ENCODE data around the gene OR1N2.
"Not testable (repeated sequence)": the region's sequence is repeated elsewhere in the genome, so short reads cannot be mapped to it uniquely, and the experiment has no call there.

The OR1N2 gene, protein sequence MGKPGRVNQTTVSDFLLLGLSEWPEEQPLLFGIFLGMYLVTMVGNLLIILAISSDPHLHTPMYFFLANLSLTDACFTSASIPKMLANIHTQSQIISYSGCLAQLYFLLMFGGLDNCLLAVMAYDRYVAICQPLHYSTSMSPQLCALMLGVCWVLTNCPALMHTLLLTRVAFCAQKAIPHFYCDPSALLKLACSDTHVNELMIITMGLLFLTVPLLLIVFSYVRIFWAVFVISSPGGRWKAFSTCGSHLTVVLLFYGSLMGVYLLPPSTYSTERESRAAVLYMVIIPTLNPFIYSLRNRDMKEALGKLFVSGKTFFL

DNA sequence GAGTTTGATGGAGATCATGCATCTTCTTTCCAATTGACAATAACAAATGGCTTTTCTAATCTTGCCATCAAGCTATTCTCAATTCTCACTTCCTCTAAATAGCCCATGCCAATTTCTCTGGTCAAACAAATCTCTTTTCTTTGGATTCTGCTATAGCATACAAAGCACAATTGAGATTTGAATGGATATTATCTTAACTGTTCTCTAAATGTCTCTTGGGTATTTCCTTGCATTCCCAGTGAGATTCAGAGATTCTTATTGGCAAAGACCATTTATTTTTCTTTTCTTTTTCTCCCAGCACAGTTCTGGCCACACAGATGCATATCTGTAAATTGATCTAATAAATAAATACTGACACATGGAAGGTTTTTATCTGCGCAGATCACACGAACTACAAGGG is at the start of gene OR1N2:
Gene OR1N2, plus strand, starts transcription at position 301 of the 400 bp plus-strand sequence. CDS start 100 bp downstream, outside the sequence.
- no peak for DNase-seq (ENCODE audit: low read depth)

DNA sequence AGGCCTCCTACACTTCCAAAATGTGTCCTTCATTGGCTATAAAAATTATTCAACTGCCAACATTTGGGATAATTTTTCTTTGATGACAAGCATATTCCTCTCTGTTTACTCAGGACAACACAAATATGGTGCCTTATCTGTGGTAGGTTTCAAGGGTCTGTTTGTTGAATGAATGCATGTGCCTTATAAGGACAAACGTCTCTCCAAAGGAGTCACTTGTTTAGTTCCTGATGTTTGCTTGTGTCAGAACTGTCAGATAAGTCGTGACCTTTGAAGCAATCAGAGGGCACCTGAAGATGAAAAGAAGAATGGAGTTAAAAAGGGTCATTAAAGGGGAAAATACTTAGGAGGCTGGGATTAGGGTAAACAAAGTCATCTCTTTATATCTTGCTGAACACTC is 45.9 kb upstream of the OR1N2 start:
- DNase-seq (ENCODE audit: low read depth) = no peak

DNA sequence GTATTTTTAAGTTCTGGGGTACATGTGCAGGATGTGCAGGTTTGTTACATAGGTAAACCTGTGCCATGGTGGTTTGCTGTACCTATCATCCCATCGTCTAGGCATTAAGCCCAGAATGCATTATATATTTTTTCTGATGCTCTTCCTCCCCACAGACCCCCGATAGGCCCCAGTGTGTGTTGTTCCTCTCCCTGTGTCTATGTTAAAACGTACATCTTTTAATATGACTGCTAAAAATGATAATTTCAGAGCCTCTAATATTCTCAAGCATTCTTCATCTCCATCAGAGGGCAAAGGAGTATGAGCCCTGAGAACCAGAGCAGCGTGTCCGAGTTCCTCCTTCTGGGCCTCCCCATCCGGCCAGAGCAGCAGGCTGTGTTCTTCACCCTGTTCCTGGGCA is 42.4 kb upstream of the OR1N2 start, which contains the start of gene OR1J2:
Gene OR1J2, plus strand, starts transcription at position 301 of the 400 bp plus-strand sequence. Its CDS starts 0 bp downstream, at position 301.
- DNase-seq (ENCODE audit: low read depth) = no peak

DNA sequence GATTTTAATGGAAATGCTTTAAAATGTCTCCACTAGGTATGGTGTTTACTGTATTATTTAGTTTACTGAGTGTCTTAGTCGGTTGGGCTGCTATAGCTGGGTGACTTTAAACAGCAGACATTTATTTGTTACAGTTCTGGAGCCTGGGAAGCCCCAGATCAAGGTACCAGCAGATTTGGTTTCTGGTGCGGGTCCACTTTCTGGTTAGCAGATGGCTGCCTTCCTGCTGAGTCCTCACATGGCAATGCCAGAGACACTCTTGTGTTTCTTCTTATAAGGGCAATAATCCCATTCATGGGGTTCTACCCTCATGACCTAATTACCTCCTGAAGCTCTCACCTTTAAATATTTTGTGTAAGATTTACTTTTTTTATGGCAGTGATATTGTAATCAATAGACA is 34.7 kb upstream of the OR1N2 start:
- no peak for DNase-seq (ENCODE audit: low read depth)

DNA sequence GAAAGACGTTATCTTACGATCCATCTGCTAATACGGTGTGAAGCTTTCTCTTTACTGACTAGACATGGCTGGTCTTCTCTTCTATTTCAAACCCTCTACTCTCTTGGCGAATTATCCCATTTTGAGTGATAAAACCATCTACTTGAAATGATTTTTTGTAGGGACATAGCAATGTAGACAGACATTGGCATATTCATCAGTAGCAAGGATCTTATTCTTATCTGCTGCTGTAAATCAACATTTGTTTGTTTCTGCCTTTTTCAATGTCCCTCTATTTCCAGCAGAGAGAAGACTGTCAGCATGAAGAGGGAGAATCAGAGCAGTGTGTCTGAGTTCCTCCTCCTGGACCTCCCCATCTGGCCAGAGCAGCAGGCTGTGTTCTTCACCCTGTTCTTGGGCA is 34.1 kb upstream of the OR1N2 start, which contains the start of gene OR1J4:
Gene OR1J4, plus strand, starts transcription at position 301 of the 400 bp plus-strand sequence. Its CDS starts 0 bp downstream, at position 301.
- DNase-seq (ENCODE audit: low read depth) = no peak

DNA sequence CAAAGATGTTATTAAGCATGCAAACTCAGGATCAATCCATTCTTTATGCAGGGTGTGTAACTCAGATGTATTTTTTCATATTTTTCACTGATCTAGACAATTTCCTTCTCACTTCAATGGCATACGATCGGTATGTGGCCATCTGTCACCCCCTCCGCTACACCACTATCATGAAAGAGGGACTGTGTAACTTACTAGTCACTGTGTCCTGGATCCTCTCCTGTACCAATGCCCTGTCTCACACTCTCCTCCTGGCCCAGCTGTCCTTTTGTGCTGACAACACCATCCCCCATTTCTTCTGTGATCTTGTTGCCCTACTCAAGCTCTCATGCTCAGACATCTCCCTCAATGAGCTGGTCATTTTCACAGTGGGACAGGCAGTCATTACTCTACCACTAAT is 33.5 kb upstream of the OR1N2 start:
- DNase-seq (ENCODE audit: low read depth) = no peak

DNA sequence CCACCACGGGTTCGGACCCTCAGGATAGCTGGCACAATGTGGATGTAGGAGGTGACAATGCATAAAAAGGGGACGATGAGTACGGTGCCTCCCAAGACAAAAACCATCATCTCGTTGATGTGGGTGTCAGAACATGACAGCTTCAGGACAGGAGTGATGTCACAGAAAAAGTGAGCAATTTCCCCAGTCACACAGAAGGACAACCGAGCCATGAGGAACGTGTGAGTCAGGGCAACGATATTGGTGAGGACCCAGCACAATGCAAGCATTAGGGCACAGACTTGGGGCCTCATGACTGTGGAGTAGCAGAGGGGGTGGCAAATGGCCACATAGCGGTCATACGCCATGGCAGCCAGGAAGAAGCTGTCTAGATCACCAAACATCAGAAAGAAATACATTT is 26.3 kb upstream of the OR1N2 start:
- DNase-seq (ENCODE audit: low read depth) = no peak

DNA sequence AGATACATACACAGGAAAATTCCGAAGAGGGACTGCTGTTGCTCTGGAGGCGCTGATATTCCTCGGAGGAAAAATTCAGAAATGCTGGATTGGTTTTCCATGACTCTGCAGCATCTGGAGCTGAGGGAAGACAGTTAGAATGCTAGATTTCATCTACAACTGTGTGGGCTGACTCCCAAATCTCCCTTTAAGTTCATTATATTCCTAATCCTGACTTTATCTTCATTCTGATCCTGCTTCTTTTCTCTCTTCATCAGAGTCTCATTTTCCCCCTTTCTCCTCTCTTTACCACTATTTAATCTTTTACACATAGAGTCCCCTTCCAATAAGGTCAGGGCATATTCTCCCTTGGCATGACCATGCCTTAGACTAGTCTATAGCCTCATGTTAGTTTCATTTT is 25.7 kb upstream of the OR1N2 start, which contains the start of gene OR1N1:
Gene OR1N1, minus strand, starts transcription at position 101 of the 400 bp plus-strand sequence. Its CDS starts 0 bp downstream, at position 101.
- no peak for DNase-seq (ENCODE audit: low read depth)

DNA sequence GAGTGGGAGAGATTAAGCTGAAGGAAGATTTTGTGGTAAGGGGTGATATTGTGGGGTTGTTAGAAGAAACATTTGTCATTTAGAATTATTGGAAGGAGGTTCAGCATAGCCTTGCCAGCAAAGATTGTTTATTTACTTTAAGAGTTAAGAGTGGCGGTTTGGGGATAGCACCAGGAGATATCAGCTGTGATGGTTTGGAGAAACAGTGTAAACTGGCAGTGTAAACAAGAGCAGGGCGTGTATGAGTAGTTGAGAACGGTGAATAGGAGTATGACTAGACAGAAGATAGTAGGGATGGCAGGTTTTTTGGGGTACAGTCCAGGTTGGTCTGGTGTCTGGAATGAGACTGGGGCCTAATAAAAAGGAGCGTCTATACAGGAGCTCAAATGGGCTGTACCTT is 21.8 kb upstream of the OR1N2 start:
- not testable (repeated sequence) for DNase-seq (ENCODE audit: low read depth)

DNA sequence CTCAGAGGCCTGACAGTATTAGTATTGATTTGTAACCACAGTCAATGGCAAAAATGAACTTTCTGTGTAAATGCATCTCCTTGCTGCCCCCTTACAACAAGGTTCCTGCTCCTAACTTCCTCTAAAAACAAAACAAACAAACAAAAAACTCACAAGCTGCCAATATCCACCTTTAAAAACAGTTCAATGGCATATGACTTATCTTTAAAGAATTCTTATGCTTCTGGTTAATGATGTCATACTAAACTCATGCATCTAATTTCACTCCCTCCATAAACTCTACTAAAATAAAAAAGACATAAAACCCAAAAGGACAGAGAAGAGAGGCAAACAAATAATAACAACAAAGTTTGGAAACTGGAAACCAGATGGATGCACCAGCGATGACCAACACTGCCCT is 16.8 kb upstream of the OR1N2 start:
- no peak for DNase-seq (ENCODE audit: low read depth)

DNA sequence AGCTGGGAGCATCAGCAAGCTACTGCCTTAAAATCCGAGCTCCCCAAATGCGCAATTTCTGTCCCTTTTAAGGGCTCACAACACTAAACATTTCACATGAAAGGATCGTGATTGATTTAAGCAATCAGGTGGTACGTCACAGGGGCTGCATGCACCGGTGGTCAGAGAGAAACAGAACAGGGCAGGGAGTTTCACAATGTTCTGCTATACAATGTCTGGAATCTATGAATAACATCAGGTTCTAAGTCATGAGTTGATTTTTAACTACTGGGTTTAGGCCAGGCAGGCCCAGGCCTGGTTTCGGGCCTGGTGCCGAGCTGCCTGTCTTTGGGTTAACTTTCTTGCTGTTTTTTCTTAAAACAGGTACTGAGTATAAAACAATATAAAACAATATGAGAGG is 15.8 kb upstream of the OR1N2 start:
- DNase-seq (ENCODE audit: low read depth) = not testable (repeated sequence)

DNA sequence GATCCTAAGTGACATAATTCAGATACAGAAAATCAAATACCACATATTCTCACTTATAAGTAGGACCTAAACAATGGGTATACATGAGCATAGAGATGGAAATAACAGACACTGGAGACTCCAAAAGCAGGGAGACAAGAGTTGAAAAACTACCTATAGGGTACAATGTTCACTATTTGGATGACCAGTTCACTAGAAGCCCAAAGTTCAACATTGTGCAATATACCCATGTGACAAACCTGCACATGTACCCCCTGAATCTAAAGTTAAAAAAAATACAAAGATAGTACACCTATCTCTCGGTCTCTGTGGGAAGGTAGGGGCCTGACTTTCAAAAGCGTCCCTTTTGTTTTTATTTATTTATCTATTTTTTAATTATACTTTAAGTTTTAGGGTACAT is 14.2 kb upstream of the OR1N2 start:
- DNase-seq (ENCODE audit: low read depth) = no peak

DNA sequence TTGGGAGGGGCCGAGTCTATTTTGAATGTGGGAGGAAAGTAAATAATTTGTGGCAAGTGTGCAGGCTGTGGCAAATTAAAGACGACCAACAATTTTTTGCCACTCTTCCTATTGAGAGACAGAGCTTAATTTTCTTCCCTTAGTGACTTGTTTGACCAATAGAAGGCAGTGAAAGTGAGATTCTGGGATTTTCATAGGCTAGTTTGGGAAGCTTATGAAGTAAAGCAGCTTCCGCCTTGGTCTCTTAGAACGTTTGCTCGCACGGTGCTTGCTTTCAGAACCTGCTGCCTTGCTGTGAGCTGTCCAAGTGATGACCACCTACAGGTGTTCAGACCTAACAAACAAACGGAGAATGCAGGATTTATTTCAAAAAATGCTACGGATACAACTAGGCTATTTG is 6.7 kb upstream of the OR1N2 start:
- no peak for DNase-seq (ENCODE audit: low read depth)

DNA sequence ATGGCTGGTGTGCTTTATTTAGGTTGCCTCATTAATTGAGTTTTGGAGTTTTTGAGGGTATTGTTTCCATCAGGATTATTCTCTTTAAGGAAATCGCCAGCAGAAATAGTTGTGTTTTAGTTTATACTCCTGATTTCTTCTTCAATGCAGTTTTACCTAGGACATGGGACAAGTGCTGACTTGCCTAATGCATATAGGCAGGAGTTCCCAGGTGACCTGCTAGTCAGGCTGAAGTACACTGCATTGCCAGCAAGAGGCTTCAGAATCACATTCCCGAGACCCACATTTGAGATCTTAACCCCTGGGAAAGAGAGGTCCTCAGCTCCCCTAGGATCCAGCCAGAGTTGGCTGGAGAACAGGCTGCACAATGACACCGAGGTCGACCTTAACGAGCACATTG is 1.5 kb upstream of the OR1N2 start:
- DNase-seq (ENCODE audit: low read depth) = no peak

DNA sequence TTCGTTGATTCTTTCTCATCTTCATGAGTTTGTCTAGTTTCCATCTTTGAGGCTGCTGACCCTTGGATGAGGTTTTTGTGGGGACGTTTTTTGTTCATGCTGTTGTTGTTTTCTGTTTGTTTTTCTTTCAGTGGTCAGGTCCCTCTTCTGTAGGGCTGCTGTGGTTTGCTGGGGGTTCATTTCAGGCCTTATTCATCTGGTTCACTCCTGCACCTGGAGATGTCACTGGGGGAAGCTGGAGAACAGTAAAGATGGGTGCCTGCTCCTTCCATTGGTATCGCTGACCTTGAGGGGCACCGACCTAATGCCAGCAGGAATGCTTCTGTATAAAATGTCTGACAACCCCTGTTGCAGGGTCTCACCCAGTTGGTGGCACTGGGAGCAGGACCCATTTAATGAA is 8.5 kb downstream of the OR1N2 start:
- DNase-seq (ENCODE audit: low read depth) = no peak

DNA sequence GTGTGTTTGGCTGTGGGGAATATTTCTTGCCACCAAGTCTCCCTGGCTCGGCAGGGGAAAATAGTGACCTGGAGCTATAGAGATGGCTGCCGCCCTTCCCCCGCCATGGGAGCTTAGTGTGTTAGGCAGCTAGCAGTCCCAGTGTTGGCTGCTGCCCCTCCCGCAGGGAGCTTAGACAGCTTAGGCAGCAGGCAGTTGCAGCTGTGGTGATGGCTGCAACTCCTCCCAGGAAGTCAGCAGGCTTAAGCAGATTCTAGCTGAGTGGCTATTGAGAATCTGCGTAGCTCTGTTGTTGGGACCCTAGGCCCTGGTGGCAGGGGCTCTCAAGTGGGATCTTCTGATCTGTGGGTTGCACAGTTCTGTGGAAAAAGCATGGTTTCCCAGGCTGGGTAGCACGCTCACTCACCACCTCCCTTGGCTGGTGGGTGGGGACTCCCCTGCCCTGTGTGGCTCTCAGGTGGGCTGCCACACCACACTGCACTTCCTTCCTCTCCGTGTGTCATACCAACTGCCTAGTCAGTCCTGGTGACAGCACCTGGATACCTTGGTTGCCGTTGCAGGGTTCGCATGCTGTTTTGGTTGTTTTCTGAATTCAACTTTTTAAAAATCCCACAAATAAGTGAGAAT is 9.3 kb downstream of the OR1N2 start:
- DNase-seq (ENCODE audit: low read depth) = no peak

DNA sequence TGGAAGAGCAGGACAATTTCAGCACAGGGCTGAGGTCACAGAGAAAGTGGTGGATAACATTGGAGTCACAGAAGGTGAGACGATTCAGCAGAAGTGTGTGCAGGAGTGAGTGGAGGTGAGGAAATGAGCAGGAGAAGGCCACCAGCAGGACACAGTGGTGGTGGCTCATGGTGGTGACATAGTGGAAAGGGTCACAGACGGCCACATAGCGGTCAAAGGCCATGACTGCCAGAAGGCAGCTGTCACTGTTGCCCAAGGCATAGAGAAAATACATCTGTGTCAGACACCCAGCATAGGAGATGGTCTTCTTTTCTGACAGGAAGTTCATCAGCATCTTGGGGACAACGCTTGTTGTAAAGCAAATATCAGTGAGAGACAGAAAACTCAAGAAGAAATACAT is 15.0 kb downstream of the OR1N2 start:
- DNase-seq (ENCODE audit: low read depth) = no peak

DNA sequence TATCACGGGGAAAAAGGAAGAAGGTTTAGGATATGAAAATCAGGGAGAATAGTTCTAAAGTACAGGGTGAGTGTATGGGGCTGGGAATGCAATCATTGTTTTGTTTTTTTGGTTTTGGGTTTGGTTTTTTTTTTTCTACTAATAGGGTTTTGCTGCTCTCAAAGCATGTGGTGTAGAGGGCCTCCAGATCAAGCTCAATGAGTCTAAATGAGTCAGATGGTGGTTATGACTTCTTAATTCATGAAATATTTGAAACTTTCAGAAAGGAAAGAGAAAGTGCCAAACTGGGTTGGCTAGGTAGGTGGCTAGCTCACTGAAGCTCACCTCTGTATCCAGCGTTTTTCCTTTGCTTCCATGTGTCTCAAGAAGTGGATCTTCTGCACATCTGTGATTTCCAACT is 19.5 kb downstream of the OR1N2 start:
- DNase-seq (ENCODE audit: low read depth) = no peak

DNA sequence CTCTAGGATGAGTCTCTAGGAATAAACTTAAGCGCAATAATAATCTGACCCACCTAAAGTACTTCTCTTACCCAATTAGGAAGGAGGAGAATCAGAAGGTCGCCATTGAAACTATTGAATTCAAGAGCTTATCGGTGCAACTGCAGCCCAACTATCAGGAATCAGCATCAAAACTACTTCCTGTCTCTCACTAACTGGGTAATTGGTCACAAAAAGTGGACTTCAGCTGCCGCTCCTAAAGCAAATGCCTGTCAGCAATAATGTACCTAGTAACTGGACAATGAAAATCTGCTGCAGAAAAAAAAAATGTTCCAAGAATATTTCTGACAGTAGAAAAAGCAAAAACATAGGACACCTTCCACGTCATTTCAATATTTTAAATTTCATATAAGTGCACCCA is 27.0 kb downstream of the OR1N2 start:
- DNase-seq (ENCODE audit: low read depth) = no peak

DNA sequence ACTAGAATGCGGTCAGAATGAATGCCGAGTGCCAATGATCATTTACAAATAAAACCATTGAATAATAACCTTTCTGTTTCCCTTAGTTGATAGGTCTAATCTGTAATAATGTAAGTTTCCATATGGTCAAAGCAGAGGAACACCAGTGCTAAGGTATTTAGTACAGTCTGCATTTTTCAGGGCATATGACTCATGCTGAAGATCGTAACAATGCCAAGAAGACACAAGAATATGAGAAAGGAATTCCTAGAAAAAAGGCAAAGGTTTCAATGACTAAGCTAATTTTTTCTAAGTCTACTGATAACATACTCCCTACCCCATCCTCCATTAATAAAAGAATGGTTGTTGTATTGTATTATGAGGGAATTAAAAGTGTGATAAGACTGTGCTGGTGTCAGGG is 27.4 kb downstream of the OR1N2 start:
- peak; percentile 47 for DNase-seq (ENCODE audit: low read depth)

DNA sequence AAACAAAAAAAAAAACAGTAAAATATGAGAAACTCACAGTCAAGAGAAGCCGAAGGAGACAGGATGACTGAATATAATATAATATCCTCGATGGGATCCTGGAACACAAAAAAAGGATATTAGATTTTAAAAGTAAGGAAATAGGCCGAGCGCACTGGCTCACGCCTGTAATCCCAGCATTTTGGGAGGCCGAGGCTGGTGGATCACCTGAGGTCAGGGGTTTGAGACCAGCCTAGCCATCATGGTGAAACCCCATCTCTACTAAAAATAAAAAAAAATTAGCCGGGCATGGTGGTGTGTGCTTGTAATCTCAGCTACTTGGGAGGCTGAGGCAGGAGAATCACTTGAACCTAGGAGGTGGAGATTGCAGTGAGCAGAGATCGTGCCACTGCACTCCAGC is 30.4 kb downstream of the OR1N2 start, which contains the start of gene OR1L8:
Gene OR1L8, minus strand, starts transcription at position 101 of the 400 bp plus-strand sequence. CDS start 14,907 bp downstream, outside the sequence.
- not testable (repeated sequence) for DNase-seq (ENCODE audit: low read depth)

Measured in fibroblast of gingiva (primary cell).